ENCODE measurements around the gene POLR2B.

GRCh38 chr4:57048590-57049304 is 70.1 kb downstream of the POLR2B start:
- TF ChIP-seq, protein P1, sequence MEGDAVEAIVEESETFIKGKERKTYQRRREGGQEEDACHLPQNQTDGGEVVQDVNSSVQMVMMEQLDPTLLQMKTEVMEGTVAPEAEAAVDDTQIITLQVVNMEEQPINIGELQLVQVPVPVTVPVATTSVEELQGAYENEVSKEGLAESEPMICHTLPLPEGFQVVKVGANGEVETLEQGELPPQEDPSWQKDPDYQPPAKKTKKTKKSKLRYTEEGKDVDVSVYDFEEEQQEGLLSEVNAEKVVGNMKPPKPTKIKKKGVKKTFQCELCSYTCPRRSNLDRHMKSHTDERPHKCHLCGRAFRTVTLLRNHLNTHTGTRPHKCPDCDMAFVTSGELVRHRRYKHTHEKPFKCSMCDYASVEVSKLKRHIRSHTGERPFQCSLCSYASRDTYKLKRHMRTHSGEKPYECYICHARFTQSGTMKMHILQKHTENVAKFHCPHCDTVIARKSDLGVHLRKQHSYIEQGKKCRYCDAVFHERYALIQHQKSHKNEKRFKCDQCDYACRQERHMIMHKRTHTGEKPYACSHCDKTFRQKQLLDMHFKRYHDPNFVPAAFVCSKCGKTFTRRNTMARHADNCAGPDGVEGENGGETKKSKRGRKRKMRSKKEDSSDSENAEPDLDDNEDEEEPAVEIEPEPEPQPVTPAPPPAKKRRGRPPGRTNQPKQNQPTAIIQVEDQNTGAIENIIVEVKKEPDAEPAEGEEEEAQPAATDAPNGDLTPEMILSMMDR (IDR thresholded peaks at IDR 0.05), result no peak
- TF ChIP-seq POLR2A (IDR thresholded peaks at IDR 0.05), result no peak

Measured in esophagus squamous epithelium (tissue), 4 donors.